NCI-H1092 (cell line): ENCODE measurements around the gene PRR30.

Experiments
- DNase-seq: peaks from one replicate; lab custom pipeline; 2025; lab: John Stamatoyannopoulos, UW

The PRR30 gene

DNA sequence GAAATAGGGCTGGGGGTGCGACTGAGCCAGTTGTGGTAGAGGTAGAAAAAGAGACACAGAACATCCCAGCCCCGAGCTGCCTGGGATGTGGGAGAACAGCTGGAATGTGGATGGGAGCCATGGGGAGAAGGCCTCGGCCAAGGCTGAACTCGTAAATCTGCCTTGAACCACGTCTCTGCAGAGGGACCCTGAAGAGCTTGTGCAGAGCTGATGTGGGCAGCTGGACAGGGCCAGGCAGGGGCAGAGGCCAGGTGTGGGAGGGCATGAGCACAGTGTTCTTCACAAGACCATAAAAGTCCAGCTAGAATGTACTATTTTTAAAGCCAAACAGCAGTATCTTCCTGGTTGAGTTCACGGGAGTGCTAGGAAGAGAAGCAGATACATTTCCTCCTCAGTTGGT lies 15.3 kb upstream of the PRR30 start:
- DNase-seq = no peak

DNA sequence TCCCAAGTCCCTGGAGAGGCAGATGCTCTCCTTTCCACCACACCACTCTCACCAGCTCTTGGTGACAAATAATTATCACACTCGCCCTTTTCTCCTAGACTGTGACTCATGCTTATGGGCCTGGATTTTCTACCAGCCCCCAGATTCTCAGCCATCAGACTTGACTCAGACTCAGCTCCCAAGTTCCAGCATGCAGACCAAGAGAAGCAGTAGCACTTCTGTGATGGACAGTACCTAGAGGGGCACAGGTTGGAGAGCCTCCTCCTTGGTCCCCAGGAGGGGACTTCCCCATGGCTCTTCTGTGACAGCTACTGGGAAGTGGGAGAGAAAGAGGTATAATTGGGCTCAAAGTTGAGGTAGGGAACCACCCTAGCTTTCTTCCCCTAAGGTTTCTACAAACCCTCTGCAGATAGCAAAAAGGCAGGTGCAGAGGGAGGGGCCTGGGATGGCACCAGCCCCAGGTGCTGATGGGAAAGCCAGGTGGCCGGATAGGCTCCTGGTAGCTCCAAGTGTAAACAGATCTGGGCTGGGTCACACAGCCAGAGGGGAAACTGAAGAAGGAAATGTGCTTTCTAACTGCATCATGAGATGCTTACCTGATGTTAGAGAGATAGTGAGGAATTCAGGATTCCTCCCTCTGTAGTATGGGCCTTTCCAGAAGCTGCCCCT lies 13.7 kb upstream of the PRR30 start:
- no peak for DNase-seq

DNA sequence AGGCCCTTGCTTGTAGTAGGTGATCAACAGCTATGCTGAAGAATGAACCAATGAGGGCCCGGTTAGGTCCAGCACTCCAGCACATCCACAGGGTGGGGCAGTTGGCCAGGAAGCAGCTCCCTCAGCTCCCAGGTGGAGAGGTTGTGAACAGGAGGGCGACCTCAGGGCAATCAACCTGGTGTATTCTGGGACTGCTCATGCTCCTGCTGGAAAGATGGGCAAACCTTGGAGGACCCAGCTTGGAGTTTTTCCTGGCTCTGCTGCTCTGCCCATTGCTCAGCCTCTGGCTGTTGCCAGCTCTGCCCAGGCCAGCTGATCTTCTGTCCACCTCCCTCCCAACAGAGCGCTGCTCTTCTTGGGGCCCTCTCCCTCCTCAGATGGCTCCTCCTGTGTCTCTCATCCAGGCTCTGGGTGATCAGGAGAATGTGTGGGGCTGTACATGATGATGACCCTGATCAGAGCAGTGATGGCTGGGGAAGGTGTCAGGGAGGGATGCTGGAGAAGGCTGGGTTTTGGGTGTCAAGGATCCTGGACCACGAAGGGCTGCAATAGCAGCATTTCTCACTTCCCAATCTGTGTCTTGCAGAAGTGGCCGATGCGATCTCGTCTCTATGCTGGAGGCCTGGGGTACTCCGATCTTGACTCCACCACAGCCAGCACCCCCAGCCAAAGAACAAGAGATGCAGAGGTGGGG lies 13.0 kb upstream of the PRR30 start:
- no peak for DNase-seq

DNA sequence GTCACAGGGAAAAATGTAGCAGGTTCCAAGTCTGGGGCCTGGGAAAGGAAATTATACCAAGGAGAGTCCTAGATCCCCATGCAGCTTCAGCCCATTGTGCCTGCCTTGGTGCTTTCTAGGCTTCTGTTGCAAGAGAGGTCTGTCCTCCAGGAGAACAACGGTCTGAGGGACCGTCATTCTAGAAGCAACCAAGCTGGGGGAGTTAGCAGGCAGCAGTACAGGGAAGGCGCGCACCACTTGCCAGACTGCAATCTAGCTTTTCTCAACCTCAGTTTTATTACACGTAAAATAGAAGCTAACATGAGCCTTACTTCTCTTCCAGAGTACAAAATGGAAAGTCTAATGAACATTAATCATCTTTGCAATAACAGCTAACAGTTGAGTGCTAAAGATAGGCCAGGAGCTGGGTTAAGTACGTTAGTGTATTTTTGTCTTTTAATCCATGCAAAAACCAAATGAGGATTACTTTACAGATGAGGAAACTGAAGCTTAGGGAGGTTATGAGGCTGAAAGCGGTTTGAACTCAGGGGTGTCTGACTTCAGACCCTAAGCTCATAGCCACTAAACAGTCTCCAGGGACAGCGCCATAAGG lies 11.5 kb upstream of the PRR30 start:
- no peak for DNase-seq

DNA sequence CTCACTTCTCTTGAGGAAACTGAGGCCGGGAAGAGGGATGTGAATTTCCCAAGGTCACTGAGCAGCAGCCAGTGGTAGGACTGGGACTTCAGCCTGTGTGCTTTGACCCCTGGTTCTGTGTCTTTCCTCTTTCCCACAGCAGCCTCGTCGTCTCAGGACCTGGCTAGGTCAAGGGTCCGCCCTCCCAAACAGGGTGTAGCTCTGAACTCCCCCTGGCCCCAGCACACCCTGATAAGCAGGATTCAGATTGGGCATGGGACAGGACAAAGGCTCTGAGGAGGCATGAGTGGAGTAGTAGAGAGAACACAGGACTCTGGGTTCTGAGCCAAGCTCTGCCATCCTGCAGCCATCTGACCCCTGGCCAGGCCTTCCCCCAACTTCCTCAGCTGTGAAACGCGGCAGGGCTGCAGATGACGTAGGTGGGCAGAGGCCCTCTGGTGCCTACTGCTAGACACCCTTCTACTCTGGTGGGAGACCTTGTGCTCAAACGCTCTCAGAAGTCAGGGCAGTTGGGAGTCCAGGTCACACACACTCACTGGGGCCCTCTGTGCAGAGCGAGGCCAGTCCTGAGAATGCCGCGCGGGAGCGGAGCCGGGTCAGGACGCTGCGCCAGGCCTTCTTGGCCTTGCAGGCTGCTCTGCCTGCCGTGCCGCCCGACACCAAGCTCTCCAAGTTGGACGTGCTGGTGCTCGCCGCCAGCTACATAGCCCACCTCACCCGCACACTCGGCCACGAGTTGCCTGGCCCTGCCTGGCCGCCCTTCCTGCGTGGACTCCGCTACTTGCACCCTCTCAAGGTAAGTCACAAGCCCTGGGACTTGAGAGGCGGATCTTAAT lies 10.6 kb upstream of the PRR30 start:
- DNase-seq = no peak

DNA sequence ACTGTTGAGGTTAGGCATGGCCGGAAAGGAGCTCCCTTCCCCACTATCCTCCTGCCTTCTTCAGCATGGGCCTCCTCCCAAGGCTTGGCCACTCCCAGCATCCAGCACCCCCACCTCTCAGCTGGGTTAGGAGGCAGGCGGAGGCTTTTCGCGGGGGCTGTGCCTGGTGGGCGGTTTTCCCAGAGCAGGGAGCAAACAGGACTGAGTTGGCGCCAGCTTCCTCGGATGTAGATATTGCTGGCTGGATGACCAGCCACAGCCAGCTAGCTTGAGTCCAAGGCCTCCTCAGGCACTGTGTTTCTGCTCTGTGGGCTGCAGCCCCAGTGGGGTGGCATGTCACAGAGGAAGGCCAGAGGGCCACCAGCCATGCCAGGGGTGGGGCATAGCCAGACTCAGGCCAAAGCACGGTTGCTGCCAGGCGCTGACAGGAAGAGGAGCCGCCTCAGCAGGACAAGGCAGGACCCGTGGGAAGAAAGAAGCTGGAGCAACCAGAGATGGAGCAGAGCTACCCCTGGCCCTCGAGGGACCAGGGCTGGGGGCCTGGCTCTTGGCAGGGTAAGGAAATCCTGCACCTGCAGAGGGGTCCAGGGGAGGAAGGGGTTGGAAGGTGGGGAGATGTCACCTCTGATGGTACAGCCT lies 9.7 kb upstream of the PRR30 start, which contains the start of gene TCF23:
Gene TCF23, plus strand, starts transcription at position 204 of the 639 bp plus-strand sequence. Its CDS starts 130 bp downstream, at position 334.
- DNase-seq = no peak

DNA sequence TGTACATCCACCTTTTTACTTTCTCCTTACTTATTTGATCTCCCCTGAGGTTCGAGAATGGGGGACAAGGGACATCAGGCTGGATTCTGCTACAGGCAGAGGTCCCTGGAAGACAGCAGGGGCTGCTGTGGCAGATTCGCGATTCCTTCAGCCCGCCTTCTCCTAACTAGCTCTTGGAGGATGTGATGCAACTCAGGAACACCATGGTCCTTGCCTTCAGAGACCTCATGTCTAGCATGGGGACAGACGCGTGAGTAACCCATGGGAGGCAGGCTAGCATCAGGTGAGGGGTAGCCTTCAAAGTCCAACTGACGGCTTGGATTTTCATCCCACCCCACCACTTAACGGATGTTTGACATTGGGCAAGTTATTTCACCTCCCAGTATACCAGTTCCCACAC lies 8.7 kb upstream of the PRR30 start:
- no peak for DNase-seq

DNA sequence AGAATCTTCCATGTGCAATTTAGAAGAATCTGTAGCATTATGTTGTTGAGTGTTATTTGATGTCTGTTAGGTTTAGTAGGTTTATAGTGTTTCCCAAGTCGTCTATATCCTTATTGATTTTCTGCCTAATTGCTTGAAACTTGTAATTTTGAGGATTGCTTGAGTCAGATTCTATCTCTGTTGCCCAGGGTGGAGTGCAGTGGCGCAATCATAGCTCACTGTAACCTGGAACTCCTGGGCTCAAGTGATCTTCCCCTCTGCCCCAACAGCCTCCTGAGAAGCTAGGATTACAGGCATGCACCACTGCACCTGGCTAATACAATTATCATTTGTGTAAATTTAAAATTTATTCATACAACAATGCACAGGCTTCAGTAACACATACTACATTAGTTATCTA lies 6.5 kb upstream of the PRR30 start:
- DNase-seq = no peak

DNA sequence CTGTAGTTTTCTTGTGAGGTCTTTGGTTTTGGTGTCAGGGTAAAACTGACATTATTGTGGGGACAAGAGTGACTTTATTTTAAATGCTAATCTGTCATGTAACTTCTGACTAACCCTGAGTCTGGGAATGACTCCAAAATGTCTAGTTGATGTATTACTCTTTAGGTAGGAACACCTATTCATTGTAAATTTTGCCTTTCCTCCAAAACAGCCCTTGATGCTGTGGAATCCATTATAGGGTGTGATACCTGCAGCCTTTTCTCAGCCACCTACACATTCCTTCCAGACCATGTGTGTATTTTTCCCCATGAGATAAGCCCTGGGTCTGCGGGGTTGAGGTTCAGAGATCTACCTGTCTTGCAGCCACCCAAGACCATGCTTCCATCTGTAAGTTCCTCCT lies 4.1 kb upstream of the PRR30 start:
- no peak for DNase-seq

DNA sequence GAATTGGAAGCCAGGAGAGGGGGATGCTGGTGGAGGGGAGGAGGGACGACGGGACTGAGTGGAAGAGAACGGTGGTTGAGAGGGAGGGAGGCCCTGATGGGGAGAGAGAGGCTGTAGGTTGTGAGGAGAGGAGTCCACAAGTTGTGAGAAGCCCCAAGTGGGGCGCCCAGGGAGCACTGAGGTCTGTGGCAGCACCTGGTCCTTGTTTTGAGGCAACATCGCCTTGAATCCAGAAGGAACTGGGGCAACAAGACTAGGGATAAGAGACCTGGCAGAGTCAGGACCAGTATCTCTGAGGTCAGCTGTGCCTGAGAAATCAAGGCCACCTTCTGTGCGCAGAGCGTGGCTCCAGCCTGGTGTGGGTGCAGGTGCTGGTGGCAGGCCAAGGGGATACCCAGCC lies 1.1 kb downstream of the PRR30 start:
- no peak for DNase-seq

DNA sequence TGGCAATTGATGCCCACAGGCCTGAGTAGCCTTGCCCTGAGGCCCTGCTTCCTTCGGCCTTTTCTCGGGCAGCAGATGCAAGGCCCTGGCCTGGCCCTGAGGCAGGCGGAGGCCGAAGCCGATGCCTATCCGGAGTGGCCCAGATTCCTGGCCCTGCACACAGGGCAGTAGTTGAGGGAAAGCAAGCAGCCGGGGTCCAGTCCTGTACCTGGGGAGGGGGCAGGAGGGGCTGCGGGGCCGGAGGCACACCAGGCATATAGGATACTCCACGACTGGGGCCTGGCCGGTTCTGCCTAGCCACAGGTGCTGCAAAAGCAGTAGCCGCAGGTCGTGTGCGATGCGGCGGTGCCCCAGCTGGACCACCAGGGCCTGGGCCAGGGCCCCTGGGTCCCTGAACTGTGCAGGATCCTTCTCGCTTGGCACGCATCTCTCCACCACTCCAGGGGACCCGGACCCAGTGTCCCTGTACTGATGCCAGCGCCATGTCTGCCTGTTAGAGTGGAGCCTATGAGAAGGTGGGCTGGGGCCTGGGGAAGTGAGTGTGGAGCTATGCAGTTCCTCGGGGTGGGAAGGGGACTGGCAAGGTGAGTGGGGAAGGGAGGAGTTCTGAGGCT lies 1.8 kb downstream of the PRR30 start:
- DNase-seq = no peak

DNA sequence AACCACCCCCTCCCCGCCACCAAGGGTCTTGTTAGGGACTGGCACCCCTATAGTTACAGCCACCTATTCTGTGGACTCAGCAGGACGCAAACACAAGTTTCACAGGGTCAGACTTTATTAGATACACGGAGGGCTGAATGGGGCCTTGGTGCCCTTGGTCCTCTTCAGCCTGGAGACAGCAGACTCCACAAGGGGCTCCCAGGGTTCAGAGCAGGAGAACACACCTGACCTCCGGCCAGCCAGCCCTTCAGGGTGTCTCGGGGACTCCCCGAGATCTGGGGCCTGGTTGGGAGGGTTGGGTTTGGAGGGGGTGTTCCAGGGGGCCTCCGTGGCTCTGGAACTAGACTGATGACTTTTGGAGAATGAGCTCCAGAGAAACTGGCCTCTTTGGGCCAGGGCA lies 2.5 kb downstream of the PRR30 start:
- DNase-seq = no peak

DNA sequence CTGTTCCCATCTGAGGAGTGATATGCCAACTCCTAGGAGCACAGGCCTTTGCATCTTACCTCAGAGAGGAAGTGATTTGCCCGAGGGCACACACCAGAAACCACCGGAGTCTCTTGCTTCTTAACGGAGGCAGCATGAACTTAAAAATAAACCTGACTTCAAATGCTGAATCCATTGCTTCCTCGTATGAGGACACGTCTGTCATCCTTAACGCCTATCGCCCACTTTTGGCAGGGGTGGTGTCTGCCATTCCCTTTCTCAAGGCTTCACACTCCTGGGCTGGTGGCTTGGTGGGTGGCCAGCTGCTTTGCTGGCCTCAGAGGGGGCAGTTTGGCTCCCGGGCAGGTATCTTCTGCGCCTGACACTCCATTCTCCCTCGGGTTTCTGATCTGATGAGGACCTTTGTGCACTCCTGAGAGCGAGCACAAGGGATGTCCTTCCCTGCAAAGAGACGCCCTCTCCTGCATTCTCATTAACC lies 3.7 kb downstream of the PRR30 start:
- DNase-seq = no peak

DNA sequence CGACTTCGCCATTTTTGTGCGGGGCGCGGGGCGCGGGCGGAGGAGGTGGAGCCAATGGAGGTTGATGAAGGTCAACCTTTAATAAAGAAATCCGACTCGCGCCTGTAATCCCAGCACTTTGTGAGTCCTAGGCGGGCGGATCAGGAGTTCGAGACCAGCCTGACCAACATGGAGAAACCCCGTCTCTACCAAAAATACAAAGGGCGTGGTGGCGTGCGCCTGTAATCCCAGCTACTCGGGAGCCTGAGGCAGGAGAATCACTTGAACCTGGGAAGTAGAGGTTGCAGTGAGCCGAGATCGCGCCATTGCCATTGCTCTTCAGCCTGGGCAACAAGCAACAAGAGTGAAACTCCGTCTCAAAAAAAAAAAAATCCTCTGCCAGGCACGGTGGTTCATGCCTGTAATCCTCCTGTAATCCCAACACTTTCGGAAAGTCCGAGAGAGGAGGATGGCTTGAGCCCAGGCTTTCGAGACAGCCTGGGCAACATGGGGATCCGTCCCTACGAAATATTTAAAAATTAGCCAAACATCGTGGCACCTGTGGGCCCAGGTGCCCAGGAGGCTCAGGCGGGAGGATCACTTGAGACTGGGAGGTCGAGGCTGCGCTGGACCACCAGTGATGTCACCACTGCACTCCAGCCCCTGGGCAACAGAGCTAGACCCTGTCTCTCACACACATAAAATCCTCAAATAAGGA lies 4.3 kb downstream of the PRR30 start:
- no peak for DNase-seq

DNA sequence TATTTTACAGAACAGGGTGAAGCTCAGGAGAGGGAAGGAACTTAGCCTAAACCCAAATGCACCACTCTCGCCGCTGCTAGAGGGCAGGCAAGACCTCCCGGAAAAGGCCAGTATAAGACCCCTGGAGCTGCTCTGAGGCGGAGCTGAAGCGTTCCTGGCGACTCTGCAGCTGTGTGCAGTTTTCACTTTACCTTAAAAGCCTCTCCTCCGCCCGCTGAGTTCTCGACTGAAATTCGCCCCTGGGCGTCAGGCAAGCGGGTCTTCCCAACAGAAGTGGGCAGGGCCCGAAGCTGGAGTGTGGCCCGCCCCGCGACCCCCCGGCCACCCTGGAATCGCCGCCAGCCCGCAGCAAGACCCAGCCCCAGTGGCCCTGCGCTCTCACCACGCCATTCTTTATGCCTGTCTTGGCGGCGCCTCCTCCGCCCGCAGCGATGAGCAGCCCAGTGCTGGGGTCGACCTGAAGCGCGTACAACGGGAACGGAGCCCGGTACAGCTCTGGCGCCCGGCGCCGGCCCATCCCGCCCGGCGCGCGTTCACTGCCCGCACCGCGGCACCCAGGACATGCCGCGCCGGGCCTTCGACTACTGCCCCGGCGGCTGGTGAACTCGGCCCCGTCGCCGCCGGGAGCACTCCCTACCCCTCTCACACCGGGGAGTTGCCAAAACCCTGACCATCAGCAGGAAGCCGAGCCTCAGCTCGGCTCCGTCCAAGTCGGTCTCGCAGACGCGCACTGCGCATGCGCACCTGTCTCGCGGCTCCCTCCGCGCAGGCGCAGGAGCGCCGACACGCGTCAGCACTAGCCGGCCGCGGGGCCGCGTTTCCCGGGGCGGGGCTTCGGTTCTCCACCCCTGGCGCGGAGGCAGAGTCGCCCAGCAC lies 5.1 kb downstream of the PRR30 start, which contains the start of gene PREB:
Gene PREB, minus strand, starts transcription at position 732 of the 876 bp plus-strand sequence. Its CDS starts 215 bp downstream, at position 517.
- peak; percentile 90 for DNase-seq

DNA sequence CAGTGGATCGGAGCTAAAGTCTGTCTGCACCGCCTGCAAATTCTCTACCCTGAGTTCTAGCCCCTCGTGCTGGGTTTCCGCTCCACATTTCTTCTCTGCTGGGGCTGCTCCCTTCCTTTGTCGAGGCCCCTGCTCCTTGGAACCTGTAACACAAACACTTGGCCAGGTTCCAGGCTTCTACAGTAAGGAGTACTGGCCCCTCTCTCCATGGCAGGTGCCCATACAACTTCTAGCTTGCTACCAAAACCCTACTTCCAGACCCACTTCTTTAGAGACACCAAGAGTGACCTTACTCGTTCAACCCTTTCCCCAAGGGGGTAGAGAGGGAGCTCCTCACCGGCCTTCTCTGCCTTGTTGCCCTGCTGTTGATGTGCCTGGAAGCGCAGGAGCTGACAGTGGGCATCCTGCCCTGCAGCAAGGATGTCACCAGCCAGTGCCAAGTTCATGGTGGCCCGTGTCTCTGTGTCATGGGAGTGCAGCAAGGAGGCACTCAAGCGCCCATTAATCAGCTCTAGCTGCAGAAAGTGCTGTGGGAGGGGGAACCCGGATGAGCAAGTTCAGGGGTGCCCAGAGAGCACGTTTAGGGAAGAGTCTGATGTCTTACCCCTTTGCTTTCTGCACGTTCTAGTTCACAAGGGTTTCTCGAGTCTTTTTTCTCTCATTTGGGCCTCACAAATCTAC lies 5.9 kb downstream of the PRR30 start:
- no peak for DNase-seq

DNA sequence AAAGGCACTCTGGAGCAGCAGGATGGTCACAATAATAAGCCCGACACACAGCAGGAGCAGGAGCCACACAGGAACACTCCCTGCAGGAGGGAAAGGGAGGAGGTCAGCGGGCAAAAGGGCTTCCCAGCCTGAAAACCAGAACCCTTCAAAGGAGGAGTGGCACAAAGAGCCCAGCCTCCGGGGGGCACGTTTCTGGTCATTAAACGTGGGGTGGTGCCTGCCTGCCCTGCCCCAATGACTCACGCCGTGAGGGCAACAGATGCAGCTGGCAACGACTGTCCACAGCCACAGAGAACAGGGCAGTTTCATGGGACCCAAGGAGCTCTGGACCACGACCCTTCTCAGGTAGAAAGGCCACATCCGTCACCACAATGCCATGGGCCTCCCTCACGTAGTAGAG lies 7.8 kb downstream of the PRR30 start:
- no peak for DNase-seq

DNA sequence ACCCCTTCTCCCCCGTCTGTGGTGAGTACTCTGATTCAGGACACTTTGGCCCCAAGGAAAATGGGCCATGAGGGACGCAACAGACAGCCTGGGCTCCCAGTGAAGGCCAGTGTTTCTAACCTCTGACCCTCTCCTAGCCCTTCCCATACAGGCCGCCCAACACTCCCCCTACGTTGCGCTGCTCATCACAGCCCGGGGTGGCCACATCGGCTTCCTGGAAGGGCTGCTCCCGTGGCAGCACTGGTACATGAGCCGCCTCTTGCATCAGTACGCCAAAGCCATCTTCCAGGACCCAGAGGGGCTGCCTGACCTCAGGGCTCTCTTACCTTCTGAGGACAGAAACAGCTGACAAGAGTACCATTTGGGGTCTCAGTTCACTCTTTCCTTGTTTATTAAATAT lies 8.8 kb downstream of the PRR30 start:
- DNase-seq = no peak
